H1 (cell line): ENCODE data around the gene PSG1. TPM values are rescaled to one million over a fixed set of nuclear protein-coding genes. Genes with fewer than 3 reads are reported as not detected.
"Not testable (repeated sequence)": the region's sequence is repeated elsewhere in the genome, so short reads cannot be mapped to it uniquely, and the experiment has no call there.

ENCODE experiments used
- CTCF ChIA-PET: fragments of 300-600 bp; sonication (Branson Sonifier 250); formaldehyde crosslinking; loops from one replicate; lab custom pipeline; 2021; ENCODE audit not compliant: partially characterized antibody; lab: Charles Lee
- POLR2A ChIA-PET: fragments of 300-600 bp; sonication (Branson Sonifier 250); formaldehyde crosslinking; loops from one replicate; lab custom pipeline; 2021; ENCODE audit warnings: inconsistent platforms; ENCODE audit not compliant: partially characterized antibody; lab: Charles Lee
- DNase-seq, 2 experiments: peaks; one replicate each; pipeline versions ENCODE4 v3.0.0 to v3.0.0-alpha.2; 2010 to 2022; ENCODE audit warnings: low spot score in 2 of 2, low read depth in 1 of 2, mixed read lengths in 1 of 2
- FAIRE-seq: peaks from 2 replicates; lab custom pipeline; 2011; peaks lifted over from hg19 to GRCh38; lab: Jason Lieb, UNC
- H2AFZ ChIP-seq: 2 replicates; pipeline ENCODE4 v1.8.1; 2012; ENCODE audit warnings: low read length, inconsistent platforms
- H2AK5ac ChIP-seq: 2 replicates; pipeline ENCODE4 v1.6.1; 2013; ENCODE audit warnings: low read depth, low read length
- H2BK120ac ChIP-seq: replicated peaks from 2 replicates; pipeline ENCODE3; 2013; ENCODE audit warnings: low read depth, low read length, inconsistent platforms
- H2BK12ac ChIP-seq: 2 replicates; pipeline ENCODE4 v1.6.1; 2013; ENCODE audit warnings: low read depth, low read length
- H2BK15ac ChIP-seq: 2 replicates; pipeline ENCODE4 v1.6.1; 2013; ENCODE audit warnings: low read length
- H2BK20ac ChIP-seq: 2 replicates; pipeline ENCODE4 v1.6.1; 2013; ENCODE audit warnings: low read length
- H2BK5ac ChIP-seq: 2 replicates; pipeline ENCODE4 v1.6.1; 2013; ENCODE audit warnings: low read depth, low read length
- H3K14ac ChIP-seq: 2 replicates; pipeline ENCODE4 v1.6.1; 2013; ENCODE audit warnings: inconsistent platforms; ENCODE audit not compliant: insufficient read length
- H3K18ac ChIP-seq: 2 replicates; pipeline ENCODE4 v1.6.1; 2013; ENCODE audit warnings: low read length; ENCODE audit errors: extremely low read depth
- H3K23ac ChIP-seq: 2 replicates; pipeline ENCODE4 v1.6.1; 2013; ENCODE audit warnings: inconsistent platforms; ENCODE audit not compliant: insufficient read length
- H3K23me2 ChIP-seq: 2 replicates; pipeline ENCODE4 v1.6.1; 2013; ENCODE audit warnings: low read depth, low read length
- H3K27ac ChIP-seq: 2 replicates; pipeline ENCODE4 v1.6.1; 2011; ENCODE audit warnings: low read depth, low read length, inconsistent platforms
- H3K27me3 ChIP-seq, 4 experiments: replicated peaks in 1 of 4; 1 replicate in 1 of 4; 2 replicates in 3 of 4; pipeline versions ENCODE4 v1.6.1 to v1.8.1; 2011 to 2013; ENCODE audit warnings: low read length in 3 of 4, mild to moderate bottlenecking in 3 of 4, inconsistent platforms in 2 of 4, mixed read lengths in 2 of 4, moderate library complexity in 1 of 4; ENCODE audit not compliant: control insufficient read depth in 3 of 4, insufficient read depth in 3 of 4; ENCODE audit errors: extremely low read depth in 1 of 4
- H3K36me3 ChIP-seq, 4 experiments: 2 replicates each; pipeline versions ENCODE4 v1.6.1 to v1.8.1; 2011 to 2013; ENCODE audit warnings: mild to moderate bottlenecking in 4 of 4, low read length in 3 of 4, moderate library complexity in 2 of 4, control low read depth in 1 of 4, inconsistent platforms in 1 of 4; ENCODE audit not compliant: insufficient read depth in 4 of 4, control insufficient read depth in 2 of 4
- H3K4ac ChIP-seq: replicated peaks from 2 replicates; pipeline ENCODE3; 2013; ENCODE audit warnings: low read length, low read depth, mixed read lengths, inconsistent platforms; ENCODE audit not compliant: insufficient read length
- H3K4me1 ChIP-seq, 4 experiments: replicated peaks in 1 of 4; 1 replicate in 1 of 4; 2 replicates in 3 of 4; pipeline versions ENCODE4 v1.6.1 to v1.8.1; 2011 to 2013; ENCODE audit warnings: low read length in 3 of 4, inconsistent platforms in 2 of 4, mixed read lengths in 1 of 4; ENCODE audit not compliant: insufficient read depth in 4 of 4, control insufficient read depth in 3 of 4
- H3K4me2 ChIP-seq, 2 experiments: 2 replicates each; pipeline versions ENCODE4 v1.6.1 to v1.8.1; 2011 to 2013; ENCODE audit warnings: low read depth in 2 of 2, low read length in 2 of 2, control low read depth in 1 of 2, inconsistent platforms in 1 of 2, mild to moderate bottlenecking in 1 of 2; ENCODE audit not compliant: insufficient read depth in 1 of 2
- H3K4me3 ChIP-seq, 4 experiments: fragments of 200-600, 300-600 bp in 1 of 4; sonication (generic), shearing (Covaris generic), sonication (Bioruptor Twin) in 1 of 4; 2 replicates each; pipeline versions ENCODE4 v1.5.1 to v1.8.1; 2011 to 2016; ENCODE audit warnings: low read length in 4 of 4, low read depth in 3 of 4, control low read depth in 2 of 4, inconsistent platforms in 2 of 4, mild to moderate bottlenecking in 2 of 4, mixed read lengths in 1 of 4, moderate library complexity in 1 of 4; ENCODE audit not compliant: insufficient read depth in 2 of 4; ENCODE audit errors: extremely low read depth in 1 of 4
- H3K56ac ChIP-seq: replicated peaks from 2 replicates; pipeline ENCODE3; 2013; ENCODE audit warnings: low read depth, mild to moderate bottlenecking, mixed read lengths, low read length, inconsistent platforms; ENCODE audit not compliant: insufficient read length
- H3K79me1 ChIP-seq: 2 replicates; pipeline ENCODE4 v1.6.1; 2013; ENCODE audit warnings: low read depth, low read length, control low read depth
- H3K79me2 ChIP-seq, 2 experiments: 2 replicates each; pipeline versions ENCODE4 v1.6.1 to v1.8.1; 2012 to 2013; ENCODE audit warnings: low read length in 2 of 2, mild to moderate bottlenecking in 2 of 2, inconsistent platforms in 1 of 2; ENCODE audit not compliant: insufficient read depth in 2 of 2, control insufficient read depth in 1 of 2
- H3K9ac ChIP-seq, 4 experiments: replicated peaks in 1 of 4; 1 replicate in 1 of 4; 2 replicates in 3 of 4; pipeline versions ENCODE4 v1.6.1 to v1.8.1; 2011 to 2013; ENCODE audit warnings: low read depth in 3 of 4, low read length in 3 of 4, control low read depth in 2 of 4, mild to moderate bottlenecking in 2 of 4, moderate library complexity in 2 of 4, inconsistent platforms in 1 of 4; ENCODE audit errors: extremely low read depth in 1 of 4
- H3K9me3 ChIP-seq, 2 experiments: 2 replicates each; pipeline versions ENCODE4 v1.6.1 to v1.8.1; 2012 to 2013; ENCODE audit warnings: mild to moderate bottlenecking in 2 of 2, moderate library complexity in 2 of 2, control low read depth in 1 of 2, inconsistent platforms in 1 of 2, low read depth in 1 of 2, low read length in 1 of 2, mixed read lengths in 1 of 2; ENCODE audit not compliant: insufficient read depth in 2 of 2
- H4K20me1 ChIP-seq, 2 experiments: replicated peaks in 1 of 2; 2 replicates each; pipeline versions ENCODE3 to v1.8.1; 2011 to 2013; ENCODE audit warnings: inconsistent platforms in 2 of 2, low read length in 2 of 2, mild to moderate bottlenecking in 1 of 2; ENCODE audit not compliant: insufficient read depth in 2 of 2, control insufficient read depth in 1 of 2
- H4K5ac ChIP-seq: 2 replicates; pipeline ENCODE4 v1.6.1; 2013; ENCODE audit warnings: low read length, low read depth, mixed read lengths, inconsistent platforms; ENCODE audit not compliant: insufficient read length
- H4K8ac ChIP-seq: 2 replicates; pipeline ENCODE4 v1.8.0; 2013; ENCODE audit warnings: mild to moderate bottlenecking, moderate library complexity, low read length, inconsistent platforms; ENCODE audit not compliant: insufficient read depth; ENCODE audit errors: extremely low read depth
- H4K91ac ChIP-seq: replicated peaks from 2 replicates; pipeline ENCODE3; 2013; ENCODE audit warnings: low read length, mixed read lengths, inconsistent platforms; ENCODE audit not compliant: insufficient read length
- WGBS, 2 experiments: shearing (Covaris generic) in 1 of 2; methylation state at CpG; one replicate each; pipeline versions ENCODE4 v1.1.6 to v1.1.7; 2013 to 2015; ENCODE audit warnings: low lambda C conversion rate in 2 of 2, mixed read lengths in 2 of 2, inconsistent platforms in 1 of 2, low coverage in 1 of 2, missing lambda C conversion rate in 1 of 2; ENCODE audit not compliant: insufficient replicate concordance in 2 of 2, insufficient coverage in 1 of 2, insufficient read length in 1 of 2; ENCODE audit errors: extremely low coverage in 1 of 2, missing lambda C conversion rate in 1 of 2; 5-methylcytosine and 5-hydroxymethylcytosine counted together
- polyA plus RNA-seq, 7 experiments: library from polyadenylated mRNA; depleted of rRNA in 3 of 7; stranded (reverse) in 5 of 7; unstranded in 2 of 7; fragments of >200 nt in 5 of 7; fragments of 200-250 nt in 2 of 7; gene quantifications; 1 replicate in 5 of 7; 2 replicates in 1 of 7; 4 replicates in 1 of 7; pipeline versions ENCODE4 v1.2.1 to v1.2.3, GENCODE V29; 2011 to 2013; ENCODE audit warnings: missing spikeins in 2 of 7, mixed read lengths in 2 of 7
- total RNA-seq: library from RNA; stranded (reverse); fragmentation: NEBNext Ultra II Directional; extraction: Animal tissue kit (Norgen Biotek cat#: 25700); gene quantifications from 2 replicates; pipeline ENCODE4 v1.2.1, GENCODE V29; 2021

PSG1 gene
- total and polyA plus RNA-seq, 2 of the 8 experiments (the other 6 are each of a cell fraction or from before 2014, with no cell fraction given) = not detected

GRCh38 chr19:42898656-42899055 is 19.1 kb upstream of the PSG1 start:
- H2BK5ac ChIP-seq, H3K23me2 ChIP-seq, H3K4me1 ChIP-seq, H3K4me2 ChIP-seq, H3K36me3 ChIP-seq, FAIRE-seq, H2BK20ac ChIP-seq, H4K20me1 ChIP-seq, POLR2A ChIA-PET, H3K27me3 ChIP-seq, H3K9ac ChIP-seq, H4K91ac ChIP-seq, H4K8ac ChIP-seq, H3K23ac ChIP-seq, H3K56ac ChIP-seq, H3K27ac ChIP-seq, H2BK120ac ChIP-seq, H3K79me1 ChIP-seq, H2BK12ac ChIP-seq, H2AFZ ChIP-seq, CTCF ChIA-PET, H2BK15ac ChIP-seq, H3K14ac ChIP-seq, H3K4me3 ChIP-seq, H4K5ac ChIP-seq, H3K79me2 ChIP-seq, H2AK5ac ChIP-seq, DNase-seq, H3K18ac ChIP-seq, H3K4ac ChIP-seq: not testable (repeated sequence)
- peaks cover 23 to 39% of the 10 kb centered on the region in 2 experiments for H3K9me3 ChIP-seq
- 78% methylated on average over 1 of the region's 1 CpG; no CpG with 5 or more reads in 1 of the 2 experiments for WGBS, 2 experiments

- H3K9ac ChIP-seq, H3K23me2 ChIP-seq, FAIRE-seq, H3K18ac ChIP-seq, H3K4ac ChIP-seq, POLR2A ChIA-PET, H3K23ac ChIP-seq, H3K27ac ChIP-seq, H3K79me1 ChIP-seq, H3K56ac ChIP-seq, H3K36me3 ChIP-seq, H4K8ac ChIP-seq, H4K20me1 ChIP-seq, H2AK5ac ChIP-seq, H2BK5ac ChIP-seq, H2BK15ac ChIP-seq, DNase-seq, H4K91ac ChIP-seq, H3K27me3 ChIP-seq, H3K14ac ChIP-seq, H2AFZ ChIP-seq, H2BK12ac ChIP-seq, H3K4me3 ChIP-seq, H2BK120ac ChIP-seq, CTCF ChIA-PET, H3K79me2 ChIP-seq, H3K4me1 ChIP-seq, H3K4me2 ChIP-seq, H2BK20ac ChIP-seq, H4K5ac ChIP-seq: not testable (repeated sequence)
- H3K9me3 ChIP-seq = peaks cover 20 to 39% of the 10 kb centered on the region in 2 experiments
- 62% methylated on average over 1 of the region's 1 CpG; no CpG with 5 or more reads in 1 of the 2 experiments for WGBS, 2 experiments
Observed at GRCh38 chr19:42897729-42898128, 18.2 kb upstream of the PSG1 start.
